Measurements from ENCODE around the gene SGK2. TPM values are rescaled to one million over a fixed set of nuclear protein-coding genes. Genes with fewer than 3 reads are reported as not detected.

The SGK2 gene
- polyA plus RNA-seq, 1 of the 3 experiments (the other 2 are of a cell fraction), result 0.21 TPM

GRCh38 chr20:43568706-43569105 lies 9.9 kb downstream of the SGK2 start (continued):
- TF ChIP-seq USF1 (IDR thresholded peaks at IDR 0.05; ENCODE audit: borderline replicate concordance, low read depth), result no peak
- TF ChIP-seq, protein P1, sequence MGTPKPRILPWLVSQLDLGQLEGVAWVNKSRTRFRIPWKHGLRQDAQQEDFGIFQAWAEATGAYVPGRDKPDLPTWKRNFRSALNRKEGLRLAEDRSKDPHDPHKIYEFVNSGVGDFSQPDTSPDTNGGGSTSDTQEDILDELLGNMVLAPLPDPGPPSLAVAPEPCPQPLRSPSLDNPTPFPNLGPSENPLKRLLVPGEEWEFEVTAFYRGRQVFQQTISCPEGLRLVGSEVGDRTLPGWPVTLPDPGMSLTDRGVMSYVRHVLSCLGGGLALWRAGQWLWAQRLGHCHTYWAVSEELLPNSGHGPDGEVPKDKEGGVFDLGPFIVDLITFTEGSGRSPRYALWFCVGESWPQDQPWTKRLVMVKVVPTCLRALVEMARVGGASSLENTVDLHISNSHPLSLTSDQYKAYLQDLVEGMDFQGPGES (IDR thresholded peaks at IDR 0.05; ENCODE audit: low read depth, low read length), result no peak
- TF ChIP-seq ZBTB33 (IDR thresholded peaks at IDR 0.05; ENCODE audit: borderline replicate concordance, low read depth), result no peak
- TF ChIP-seq CHD2 (IDR thresholded peaks at IDR 0.05; ENCODE audit: low read length, partially characterized antibody), result no peak
- TF ChIP-seq NFIC (IDR thresholded peaks at IDR 0.05; ENCODE audit: borderline replicate concordance), result no peak
- no peak for TF ChIP-seq POLR2AphosphoS5 (IDR thresholded peaks at IDR 0.05; ENCODE audit: low read depth, low read length)
- no peak for TF ChIP-seq EZH2phosphoT487 (IDR thresholded peaks at IDR 0.05; ENCODE audit: borderline replicate concordance, low read depth)
- TF ChIP-seq TCF12 (IDR thresholded peaks at IDR 0.05), result no peak
- no peak for TF ChIP-seq RAD21 (IDR thresholded peaks at IDR 0.05; ENCODE audit: low read length)
- no peak for TF ChIP-seq SMC3 (IDR thresholded peaks at IDR 0.05; ENCODE audit: low read depth, low read length)

- TF ChIP-seq RXRA (IDR thresholded peaks at IDR 0.05; ENCODE audit: borderline replicate concordance, low read depth) (no peak), RFX5 (IDR thresholded peaks at IDR 0.05; ENCODE audit: low read length) (no peak), RCOR1 (IDR thresholded peaks at IDR 0.05; ENCODE audit: low read length) (no peak), NRF1 (IDR thresholded peaks at IDR 0.05; ENCODE audit: low read depth, low read length) (no peak), MXI1 (IDR thresholded peaks at IDR 0.05; ENCODE audit: low read depth, low read length) (no peak), JUND (IDR thresholded peaks at IDR 0.05) (no peak), MEF2A (IDR thresholded peaks at IDR 0.05; ENCODE audit: borderline replicate concordance, low read depth) (no peak), SMC3 (IDR thresholded peaks at IDR 0.05; ENCODE audit: low read depth, low read length) (no peak), TCF12 (IDR thresholded peaks at IDR 0.05) (no peak), ELF1 (IDR thresholded peaks at IDR 0.05) (no peak), FOXJ3 (CRISPR knock-in tag; IDR thresholded peaks at IDR 0.05) (no peak), RAD21 (IDR thresholded peaks at IDR 0.05; ENCODE audit: low read length) (no peak), YY1 (IDR thresholded peaks at IDR 0.05; ENCODE audit: low read depth) (no peak), NFIC (IDR thresholded peaks at IDR 0.05; ENCODE audit: borderline replicate concordance) (no peak), GABPA (IDR thresholded peaks at IDR 0.05; ENCODE audit: low read depth) (no peak), EP300 (IDR thresholded peaks at IDR 0.05; ENCODE audit: borderline replicate concordance in 1 of 2, low read depth in 1 of 2, low read length in 1 of 2) (no peak), CTCF (IDR thresholded peaks at IDR 0.05) (no peak), CHD2 (IDR thresholded peaks at IDR 0.05; ENCODE audit: low read length, partially characterized antibody) (no peak)
- TF ChIP-seq, protein P1 (IDR thresholded peaks at IDR 0.05; ENCODE audit: low read depth, low read length), result no peak
- TF ChIP-seq, protein P2, sequence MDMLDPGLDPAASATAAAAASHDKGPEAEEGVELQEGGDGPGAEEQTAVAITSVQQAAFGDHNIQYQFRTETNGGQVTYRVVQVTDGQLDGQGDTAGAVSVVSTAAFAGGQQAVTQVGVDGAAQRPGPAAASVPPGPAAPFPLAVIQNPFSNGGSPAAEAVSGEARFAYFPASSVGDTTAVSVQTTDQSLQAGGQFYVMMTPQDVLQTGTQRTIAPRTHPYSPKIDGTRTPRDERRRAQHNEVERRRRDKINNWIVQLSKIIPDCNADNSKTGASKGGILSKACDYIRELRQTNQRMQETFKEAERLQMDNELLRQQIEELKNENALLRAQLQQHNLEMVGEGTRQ (IDR thresholded peaks at IDR 0.05; ENCODE audit: borderline replicate concordance, low read depth, low read length), result no peak
- POLR2A ChIA-PET, result no interaction called here
Observed at GRCh38 chr20:43569282-43569681, 10.5 kb downstream of the SGK2 start.

More at GRCh38 chr20:43569282-43569681, 10.5 kb downstream of the SGK2 start:
- H3F3A ChIP-seq (replicated peaks; ENCODE audit: insufficient read depth), result no peaks in the 10 kb centered on the region
- no peaks in the 10 kb centered on the region for H3K27me3 ChIP-seq (ENCODE audit: insufficient read depth)
- H3K4me3 ChIP-seq (ENCODE audit: low read depth in 2 of 2, low read length in 1 of 2), result no peak overlapping the region
- no peaks in the 10 kb centered on the region for H3K79me2 ChIP-seq (ENCODE audit: insufficient read depth)
- no peaks in the 10 kb centered on the region for H4K20me1 ChIP-seq (ENCODE audit: insufficient read depth)
- H3K36me3 ChIP-seq (replicated peaks in 1 of 2; ENCODE audit: control insufficient read depth in 1 of 2, insufficient read depth in 2 of 2, low read length in 1 of 2), result no peaks in the 10 kb centered on the region
- H2AFZ ChIP-seq (ENCODE audit: low read depth), result no peak overlapping the region
- DNase-seq, result no peak
- H3K9me2 ChIP-seq, result no peaks in the 10 kb centered on the region
- 85% methylated on average over 10 of the region's 10 CpGs for WGBS (ENCODE audit: low lambda C conversion rate)
- H3K9me3 ChIP-seq, result no peaks in the 10 kb centered on the region
- no peaks in the 10 kb centered on the region for H3K4me1 ChIP-seq (ENCODE audit: control insufficient read depth in 1 of 2, insufficient read depth in 2 of 2, low read depth in 1 of 2, low read length in 1 of 2)
- H3K9ac ChIP-seq, result no peak overlapping the region
- CTCF ChIA-PET, result interaction anchor here (2.0 kb wide), 1 partner anchor 32 kb away, joined by 8 read pairs; no protein-coding TSS in a partner anchor
- no peak overlapping the region for H3K27ac ChIP-seq (ENCODE audit: low read depth in 2 of 2, low read length in 1 of 2)
- no peak overlapping the region for H3K4me2 ChIP-seq
